CD4-positive, alpha-beta T cell treated with Interleukin-2 at 100 ng/mL for 4 hours (primary cell): ENCODE data around the gene A4GNT.
"Not testable (repeated sequence)": the region's sequence is repeated elsewhere in the genome, so short reads cannot be mapped to it uniquely, and the experiment has no call there.

Experiments
- DNase-seq: peaks from one replicate; pipeline ENCODE4 v3.0.0-alpha.2; 2020; ENCODE audit warnings: low spot score

The A4GNT gene

DNA sequence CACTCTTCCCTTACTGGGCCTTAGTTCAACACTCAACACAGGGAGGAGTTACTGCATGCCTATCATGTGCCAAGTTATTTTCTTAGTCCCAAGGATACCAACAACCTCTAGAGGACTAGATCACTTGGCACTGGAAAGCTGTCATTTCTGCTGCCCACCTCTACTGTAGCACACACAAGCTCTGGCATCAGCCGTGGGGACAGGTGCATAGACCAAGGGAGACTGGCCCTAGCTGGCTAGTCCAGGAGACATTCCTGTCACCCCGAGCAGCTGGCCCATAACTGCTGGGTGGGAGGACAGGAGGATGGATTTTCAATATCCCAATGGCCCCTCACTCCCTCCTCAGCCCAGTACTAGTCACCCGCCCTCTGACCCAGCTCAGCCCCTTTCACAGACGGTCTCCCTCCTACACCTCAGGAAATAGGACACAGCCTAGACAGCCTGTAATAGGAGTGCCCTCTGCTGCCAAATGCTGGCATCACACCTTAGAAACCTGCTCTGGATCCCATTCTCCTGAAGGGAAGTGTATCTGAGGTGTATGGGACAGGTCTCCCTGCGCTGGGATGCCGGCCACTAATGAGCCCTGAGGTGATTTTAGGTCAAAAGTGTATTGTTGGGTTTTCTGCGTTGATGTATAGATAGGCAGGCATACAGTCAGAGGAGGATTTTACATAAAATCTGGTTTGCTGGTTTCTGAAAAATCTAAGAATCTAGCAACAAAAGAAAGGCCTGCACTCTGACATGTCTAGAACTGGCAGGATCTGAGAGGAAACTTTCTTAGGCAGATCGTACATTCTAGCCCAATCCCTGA is 13.4 kb downstream of the A4GNT start:
- peak; percentile 48 for DNase-seq

DNA sequence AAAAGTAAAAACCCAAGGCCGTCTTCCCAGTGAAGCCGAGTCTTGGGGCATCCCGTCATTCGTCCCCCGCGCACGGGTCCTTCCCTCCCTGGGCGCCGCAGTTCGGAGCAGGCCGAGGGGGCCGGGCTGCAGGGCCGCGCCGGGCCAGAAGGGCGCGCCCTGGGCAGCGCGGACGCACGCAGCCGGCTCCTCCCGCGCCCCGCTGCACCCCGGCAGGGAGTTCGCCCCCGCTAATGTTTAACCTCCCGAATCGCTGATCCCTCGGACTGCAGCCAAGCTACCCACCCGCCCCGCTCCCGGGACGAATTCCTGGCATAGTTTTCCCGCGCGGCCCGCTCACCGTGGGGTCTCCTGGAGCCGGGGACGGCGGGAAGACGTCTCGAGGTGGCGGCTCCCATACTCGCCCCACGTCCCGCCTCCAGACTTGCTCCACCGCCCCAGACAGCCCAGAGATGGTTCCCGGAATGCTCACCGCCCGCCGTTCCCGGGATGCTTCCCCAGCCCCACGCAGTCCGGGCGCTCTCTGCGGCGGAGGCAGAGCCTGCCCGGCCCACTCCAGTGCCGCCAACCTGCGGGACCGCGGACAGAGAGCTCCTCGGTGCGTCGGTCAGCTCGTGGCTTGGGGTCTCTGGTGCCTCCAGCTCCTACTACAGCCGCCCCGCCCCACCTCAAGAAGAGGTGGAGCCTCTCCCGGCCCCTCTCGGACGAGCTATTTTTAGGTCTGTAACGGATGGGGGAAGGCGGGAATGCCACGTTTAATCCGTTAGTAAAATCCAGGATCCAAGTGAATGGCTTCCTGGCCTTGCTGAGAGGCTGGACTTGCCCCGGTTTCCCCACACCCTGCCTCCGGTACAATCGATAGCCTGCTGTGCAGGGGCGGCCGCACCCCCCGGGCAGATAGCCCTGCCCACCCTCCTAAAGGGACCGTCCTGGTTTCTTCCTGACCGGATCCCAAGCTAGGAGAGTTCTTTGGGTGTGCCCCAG is 16.9 kb downstream of the A4GNT start, which contains the start of gene DZIP1L:
Gene DZIP1L (minus strand): TSS at position 621 of the 984 bp plus-strand sequence. CDS start 11,637 bp downstream, outside the sequence.
- no peak for DNase-seq

DNA sequence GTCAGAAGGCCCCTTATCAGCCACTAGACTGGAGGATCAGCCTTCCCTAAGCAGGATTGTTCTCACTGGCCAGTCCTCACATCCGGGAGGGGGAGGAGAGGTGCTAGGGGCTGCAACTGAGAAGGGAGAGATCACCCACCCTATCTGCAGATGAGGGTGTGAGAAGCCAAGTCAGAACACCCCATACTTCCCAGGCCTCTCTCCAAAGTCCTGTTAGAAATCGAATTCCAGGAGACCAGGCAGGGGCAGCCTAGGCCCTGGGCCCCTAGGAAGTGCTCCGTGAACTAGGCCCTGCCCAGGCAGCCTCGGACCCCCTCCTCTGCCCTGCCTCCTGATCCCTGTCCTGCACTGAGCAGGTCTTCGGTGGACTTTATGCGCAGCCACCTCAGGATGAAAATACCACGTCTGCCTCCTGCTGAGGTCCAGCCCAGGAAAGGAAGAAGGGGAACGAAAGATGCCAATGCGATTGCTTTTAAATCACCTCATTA is 17.7 kb downstream of the A4GNT start:
- no peak for DNase-seq

DNA sequence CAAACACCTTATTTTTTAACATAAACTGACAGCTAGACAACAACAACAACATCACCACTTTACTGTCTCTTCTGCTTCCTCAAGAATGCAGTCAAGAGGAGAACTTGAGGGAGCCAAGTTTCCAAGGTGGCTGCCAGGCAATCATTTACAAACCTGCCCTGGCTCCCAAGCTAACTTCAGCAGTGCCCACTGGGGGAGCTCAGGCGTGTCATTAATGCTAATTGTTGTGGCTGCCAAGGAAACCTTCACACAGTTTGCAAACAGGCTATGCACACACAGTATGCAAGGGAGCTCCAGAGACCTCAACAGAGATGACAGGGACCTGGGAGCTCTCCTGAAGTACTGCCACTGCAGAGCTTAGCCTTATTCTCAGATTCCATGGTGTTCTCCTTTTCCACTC is 18.9 kb downstream of the A4GNT start:
- DNase-seq = no peak

DNA sequence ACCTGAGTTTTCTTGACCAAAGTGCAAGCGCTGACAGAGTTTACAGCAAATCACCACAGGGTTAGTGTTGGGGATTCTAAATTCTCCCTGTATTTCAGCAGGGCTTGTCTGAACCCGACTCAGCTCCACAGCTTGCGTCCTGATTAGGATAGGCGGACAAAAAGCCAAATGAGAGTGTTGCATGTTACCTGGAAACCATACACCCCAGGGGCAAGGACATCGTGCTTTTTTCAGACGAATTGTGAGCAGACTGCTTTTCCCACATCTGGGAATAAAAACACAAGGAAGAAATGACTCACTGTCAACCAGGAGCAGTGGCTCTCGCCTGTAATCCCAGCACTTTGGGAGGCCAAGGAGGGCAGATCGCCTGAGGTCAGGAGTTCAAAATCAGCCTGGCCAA is 19.8 kb downstream of the A4GNT start:
- no peak for DNase-seq

DNA sequence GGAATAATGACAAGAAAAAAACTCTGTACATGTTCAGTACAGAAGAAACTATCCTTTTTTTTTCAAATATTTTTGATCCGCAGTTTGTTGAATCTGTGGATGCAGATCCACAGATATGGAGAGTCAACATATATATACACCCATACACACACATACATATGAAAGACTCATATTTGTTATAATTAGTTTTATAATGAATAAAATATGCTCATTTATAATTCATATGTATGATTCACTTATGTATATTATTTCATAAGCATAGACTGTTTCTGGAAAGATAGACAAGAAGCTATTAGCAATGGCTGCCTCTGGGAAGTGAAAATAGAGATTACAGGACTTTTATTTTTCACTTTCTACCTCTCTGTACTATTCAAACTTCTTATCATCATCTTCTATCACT is 26.6 kb downstream of the A4GNT start:
- no peak for DNase-seq

DNA sequence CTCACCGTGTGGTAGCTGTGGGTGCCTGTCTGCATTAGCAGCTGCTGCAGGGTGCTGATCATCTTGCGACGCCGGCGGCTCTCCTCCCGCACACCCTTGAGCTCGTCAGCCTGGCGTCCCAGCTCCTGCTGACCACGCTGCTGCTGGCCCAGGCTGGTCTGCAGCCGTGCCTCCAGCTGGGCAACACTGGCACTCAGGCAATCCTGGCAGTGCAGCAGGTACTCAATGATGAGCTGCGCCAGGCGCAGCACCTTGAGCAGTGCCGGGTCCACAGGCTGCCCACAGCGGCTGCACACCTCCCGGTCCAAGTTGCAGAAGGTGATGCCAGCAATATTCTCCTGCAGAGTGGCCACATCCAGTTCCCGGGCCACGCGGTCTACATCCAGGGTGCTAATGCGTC is 28.7 kb downstream of the A4GNT start:
- DNase-seq = no peak

DNA sequence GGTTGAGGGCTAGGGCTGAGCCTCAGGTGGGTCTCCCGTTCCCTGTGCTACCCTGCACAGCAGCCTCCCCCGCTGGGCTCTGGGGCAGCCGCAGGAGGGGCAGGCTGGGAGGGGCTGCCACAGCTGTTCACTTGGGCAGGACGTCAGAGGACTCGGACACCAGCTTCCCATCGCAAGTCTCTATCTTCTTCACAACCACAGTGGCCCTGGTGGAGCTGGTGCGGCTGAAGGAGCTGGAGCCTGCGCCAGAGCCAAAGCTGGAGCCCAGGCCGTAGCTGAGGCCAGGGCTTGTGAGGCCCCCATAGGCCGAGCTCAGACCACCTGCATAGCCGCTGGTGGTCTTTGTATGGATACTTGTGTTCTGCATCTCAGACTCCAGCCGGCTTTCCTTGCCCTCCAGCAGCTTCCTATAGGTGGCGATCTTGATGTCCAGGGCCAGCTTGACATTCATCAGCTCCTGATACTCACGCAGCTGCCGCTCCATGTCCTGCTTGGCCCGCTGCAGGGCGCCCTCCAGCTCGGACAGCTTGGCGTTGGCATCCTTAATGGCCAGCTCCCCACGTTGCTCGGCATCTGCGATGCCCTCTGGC is 30.7 kb downstream of the A4GNT start:
- DNase-seq = not testable (repeated sequence)

DNA sequence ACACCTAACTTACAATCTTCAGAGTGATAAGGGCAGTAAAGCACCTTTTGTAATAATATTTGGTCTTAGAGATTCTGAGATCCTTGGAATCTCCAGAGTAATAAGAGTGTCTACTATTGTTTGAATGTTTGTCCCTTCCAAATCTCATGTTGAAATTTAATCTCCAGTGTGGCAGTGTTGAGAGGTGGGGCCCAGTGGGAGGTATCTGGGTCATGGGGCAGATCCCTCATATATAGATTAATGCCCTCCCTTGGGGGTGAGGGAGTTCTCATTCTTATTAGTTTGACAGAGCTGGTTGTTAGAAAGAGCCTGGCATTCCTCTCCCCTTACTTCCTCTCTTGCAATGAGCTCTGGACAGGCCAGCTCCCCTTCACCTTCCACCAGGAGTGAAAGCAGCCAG is 32.8 kb downstream of the A4GNT start:
- no peak for DNase-seq

DNA sequence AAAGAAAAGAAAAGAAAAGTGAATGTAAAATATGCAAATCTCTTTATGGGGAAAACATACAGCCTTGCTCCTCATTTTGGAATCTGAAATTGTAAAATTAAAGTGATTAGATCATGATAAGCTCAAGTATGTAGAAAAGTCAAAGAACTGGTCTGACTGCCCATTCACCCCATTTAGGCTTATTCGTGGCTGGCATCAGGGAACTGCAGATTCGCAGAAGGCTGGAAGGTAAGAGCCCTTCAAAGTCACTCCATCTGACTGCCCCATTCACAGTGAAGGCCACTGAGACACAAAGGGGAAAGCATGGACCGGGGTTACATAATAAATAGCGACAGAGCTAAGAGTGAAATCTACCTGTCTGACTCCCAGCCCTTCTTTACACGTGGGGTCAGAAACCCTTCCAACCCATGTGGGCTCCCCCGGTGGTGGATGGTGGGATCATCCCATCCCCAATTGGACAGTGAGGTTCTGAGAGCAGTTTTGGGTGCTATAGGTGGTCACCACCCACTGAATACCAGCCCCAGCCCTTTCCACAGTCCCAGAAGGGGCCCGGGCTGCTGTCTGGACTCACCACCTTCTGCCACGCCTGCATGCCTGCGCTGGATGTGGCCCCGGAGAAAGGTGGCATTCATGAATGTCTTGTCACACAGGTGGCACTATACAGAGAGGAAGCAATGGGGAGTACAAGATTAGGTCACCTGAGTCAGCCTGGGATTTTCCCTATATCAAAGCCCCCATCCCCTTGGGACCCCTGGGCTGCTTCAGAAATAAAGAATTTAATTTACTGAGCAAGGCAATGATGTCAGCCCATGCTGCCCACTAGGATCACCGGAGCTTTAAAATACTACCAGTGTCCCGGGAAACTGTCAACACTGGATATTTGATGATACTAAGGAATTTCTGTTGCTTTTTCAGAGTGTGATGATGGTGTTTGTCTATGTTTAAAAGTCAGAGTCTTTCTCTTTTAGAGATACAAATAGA is 34.7 kb downstream of the A4GNT start:
- DNase-seq = no peak

DNA sequence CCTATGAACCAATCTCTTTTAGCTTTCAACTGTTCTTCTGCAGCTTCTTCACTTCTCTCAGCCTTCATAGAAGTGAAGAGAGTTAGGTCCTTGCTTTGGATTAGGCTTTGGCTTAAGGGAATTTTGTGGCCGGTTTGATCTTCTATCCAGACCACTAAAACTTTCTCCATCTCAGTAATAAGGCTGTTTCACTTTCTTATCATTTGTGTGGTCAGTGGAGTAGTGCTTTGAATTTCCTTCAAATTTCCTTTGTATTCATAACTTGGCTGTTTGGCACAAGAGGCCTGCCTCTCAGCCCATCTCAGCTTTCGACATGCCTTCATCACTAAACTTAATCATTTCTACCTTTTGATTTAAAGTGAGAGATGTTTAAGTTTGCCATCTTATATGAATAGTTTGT is 38.5 kb downstream of the A4GNT start:
- no peak for DNase-seq

DNA sequence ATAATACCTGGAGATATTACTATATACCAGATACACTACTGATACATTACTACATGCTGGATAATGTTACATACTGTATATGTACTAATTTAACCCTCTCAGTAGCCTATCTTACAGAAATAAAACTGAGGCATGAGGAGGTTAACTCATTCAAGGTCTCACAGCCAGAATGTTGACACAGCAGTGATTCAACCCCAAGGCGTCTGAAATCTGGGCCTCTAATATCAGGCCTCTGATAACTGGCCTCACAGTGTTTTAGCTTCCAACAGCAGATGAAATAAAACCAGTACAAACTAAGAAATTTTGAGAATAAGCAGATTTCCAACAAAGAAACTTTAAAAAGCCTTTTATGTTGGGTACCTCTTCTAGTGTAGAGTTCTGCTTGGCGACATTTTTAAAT is 40.2 kb downstream of the A4GNT start:
- no peak for DNase-seq

DNA sequence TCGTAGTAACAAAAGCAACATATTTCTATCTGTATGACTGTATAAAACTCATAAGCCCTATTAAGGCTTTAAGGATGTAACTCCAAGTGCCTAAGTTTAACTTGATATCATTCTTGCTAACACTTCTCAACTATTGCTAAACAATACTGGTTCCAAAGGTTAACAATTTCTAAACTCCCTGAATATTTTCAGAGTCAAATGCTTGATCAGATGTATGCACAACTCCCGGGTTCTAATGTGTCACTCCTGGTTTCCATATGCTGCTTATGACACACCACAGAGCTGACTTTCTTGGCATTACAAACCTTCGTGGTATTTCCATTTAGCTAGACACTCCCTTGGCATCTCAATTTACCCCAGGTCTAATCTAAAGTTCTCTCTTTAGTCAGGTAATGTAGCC is 43.1 kb downstream of the A4GNT start:
- DNase-seq = no peak

DNA sequence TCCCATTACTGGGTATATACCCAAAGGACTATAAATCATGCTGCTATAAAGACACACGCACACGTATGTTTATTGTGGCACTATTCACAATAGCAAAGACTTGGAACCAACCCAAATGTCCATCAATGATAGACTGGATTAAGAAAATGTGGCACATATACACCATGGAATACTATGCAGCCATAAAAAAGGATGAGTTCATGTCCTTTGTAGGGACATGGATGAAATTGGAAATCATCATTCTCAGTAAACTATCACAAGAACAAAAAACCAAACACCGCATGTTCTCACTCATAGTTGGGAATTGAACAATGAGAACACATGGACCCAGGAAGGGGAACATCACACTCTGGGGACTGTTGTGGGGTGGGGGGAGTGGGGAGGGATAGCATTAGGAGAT is 46.4 kb downstream of the A4GNT start:
- not testable (repeated sequence) for DNase-seq

DNA sequence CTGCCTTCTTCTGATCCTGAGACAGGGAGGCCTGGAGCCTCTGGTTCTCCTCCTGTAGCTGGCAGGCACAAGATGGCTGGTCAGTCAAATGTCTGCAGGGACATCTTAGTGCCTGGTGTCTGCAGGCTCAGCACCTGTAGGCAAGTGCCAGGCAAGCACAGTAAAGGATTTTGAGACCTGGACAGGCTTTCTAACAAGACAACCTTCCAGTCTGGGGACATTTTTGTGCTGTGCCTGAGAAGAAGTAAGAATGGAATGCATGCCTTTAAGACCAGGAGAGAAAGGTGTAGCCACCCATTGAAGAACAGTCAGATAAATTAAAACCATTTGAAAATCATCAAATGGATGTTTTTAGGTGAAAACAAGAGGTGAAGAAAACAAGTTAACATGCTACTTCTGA is 48.0 kb downstream of the A4GNT start:
- DNase-seq = no peak

DNA sequence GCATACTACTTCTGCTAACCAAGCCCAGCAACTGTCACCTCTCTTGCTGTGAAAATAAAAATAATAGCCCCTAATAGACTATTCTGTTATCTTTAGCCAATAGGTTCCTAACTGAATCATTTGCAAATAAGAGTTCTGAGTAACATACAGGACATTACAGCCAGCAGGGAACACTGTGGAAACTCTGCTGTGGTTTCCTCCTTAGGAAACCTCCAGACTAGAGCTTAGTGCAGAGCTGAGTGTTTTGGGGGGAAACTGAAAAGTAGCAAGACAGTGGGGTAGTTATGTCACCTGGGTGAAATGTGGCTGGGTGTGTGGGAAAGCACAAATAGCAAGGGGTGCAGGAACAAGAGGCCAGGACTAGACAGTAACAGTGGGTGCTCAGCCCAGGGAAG is 49.2 kb downstream of the A4GNT start:
- DNase-seq = no peak

DNA sequence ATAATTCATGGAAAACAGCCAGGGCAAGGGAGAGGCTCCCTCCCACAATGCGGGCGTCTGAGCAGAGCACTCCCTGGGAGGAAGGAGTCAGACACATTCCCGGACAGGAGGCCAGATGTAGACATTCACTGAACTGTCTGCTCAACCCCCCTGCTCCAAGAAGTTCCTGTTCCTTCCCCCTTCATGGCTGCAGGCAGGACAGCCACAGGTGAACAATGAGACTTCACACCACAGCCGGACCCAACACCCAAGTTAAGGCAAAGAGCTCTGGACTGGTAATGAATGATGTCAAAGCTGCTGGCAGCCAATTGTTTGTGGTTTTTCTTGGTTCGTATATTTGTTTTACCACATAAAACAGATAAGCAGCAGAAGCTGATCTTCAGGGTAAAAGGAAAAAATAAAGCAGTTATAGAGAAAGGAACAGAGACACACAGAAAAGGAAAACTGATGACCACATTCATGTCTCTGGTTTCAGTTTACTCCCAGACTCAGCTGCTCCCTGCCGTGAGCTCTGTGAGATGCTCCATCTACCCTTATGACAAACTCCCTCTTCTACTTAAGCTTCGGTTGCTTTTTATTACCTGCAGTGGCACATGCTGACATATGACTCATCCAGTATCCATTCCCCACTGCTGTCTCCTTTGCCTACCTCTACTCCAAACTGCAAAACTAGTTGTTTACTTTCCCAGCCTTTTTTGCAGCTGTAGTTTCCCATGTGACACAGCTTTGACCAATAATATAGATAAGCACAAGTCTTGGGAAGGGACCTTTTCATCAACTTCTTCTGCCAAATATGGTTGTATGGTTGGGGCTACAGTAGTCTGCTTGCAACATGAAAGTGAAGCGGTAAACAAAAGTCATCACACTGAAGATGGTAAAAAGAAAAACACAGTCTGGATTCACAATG is 49.9 kb downstream of the A4GNT start:
- DNase-seq = no peak

DNA sequence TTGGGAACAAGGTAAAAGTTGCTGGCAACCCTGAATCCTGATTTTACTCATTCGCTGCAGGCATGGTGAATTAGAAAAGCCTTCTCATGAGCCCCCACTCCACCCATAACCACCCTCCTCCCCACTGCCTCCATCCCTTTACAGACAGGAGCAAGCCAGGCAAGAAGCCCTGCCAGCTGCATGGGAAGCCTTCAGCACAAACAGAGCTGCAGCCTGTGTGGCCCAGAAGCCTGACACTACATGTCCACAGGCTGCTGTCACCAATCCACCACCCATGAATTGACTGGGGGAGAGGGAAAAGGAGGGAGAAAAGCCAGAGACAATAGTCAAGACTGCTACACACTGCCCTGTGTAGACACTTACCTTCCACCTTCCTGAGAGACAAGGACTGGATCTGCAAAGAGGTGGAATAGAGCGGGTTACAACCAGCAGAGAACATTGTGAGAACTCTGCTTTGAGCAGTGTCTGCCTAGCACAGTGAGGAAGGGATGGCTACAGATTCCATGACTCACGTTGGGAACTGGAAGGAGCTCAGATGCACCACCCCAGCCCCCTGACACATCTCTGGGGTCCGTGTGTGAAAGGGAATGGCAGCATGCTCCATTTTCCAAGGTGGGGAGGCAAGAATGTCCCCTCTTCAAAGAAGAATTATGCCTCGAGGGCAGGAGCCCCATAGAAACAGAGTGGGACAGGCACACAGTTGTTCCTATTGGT is 50.7 kb downstream of the A4GNT start:
- no peak for DNase-seq

DNA sequence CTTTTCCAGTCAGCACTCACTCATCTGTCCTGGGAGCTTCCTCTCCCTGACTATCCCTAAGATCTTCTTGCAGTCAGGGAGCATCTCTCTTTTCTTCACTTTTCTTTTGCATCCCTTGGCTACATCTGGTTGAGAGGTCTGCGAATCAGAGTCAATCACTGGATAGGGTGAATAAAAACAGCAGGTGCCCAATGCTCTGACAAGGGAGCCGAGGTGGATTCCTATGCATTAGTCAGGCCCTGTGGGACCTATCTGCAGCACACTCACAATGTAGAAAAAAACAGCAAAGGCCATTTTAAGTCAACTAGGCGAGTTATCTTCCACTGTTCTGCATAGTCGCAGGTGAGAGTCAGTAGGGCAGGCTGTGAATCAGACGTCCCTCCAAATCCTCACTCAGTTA is 52.3 kb downstream of the A4GNT start:
- DNase-seq = no peak
